ENCODE data around the gene CREBBP.
A peak's percentile ranks its signal among the peaks of the same experiment; 100 is the strongest.

The CREBBP gene

GRCh38 chr16:3824121-3824795 is 56.3 kb downstream of the CREBBP start:
- no peak for DNase-seq (ENCODE audit: low spot score)

GRCh38 chr16:3823427-3823826 is 57.1 kb downstream of the CREBBP start:
- DNase-seq (ENCODE audit: low spot score): no peak

GRCh38 chr16:3822366-3823045 is 58.0 kb downstream of the CREBBP start:
- peak; percentile 54 for DNase-seq (ENCODE audit: low spot score)

- no peak for DNase-seq (ENCODE audit: low spot score)
Observed at GRCh38 chr16:3821184-3821583, 59.3 kb downstream of the CREBBP start.

GRCh38 chr16:3819746-3820724 is 60.5 kb downstream of the CREBBP start:
- DNase-seq (ENCODE audit: low spot score): peak; percentile 79

- DNase-seq (ENCODE audit: low spot score): no peak
Observed at GRCh38 chr16:3819175-3819527, 61.4 kb downstream of the CREBBP start.

- no peak for DNase-seq (ENCODE audit: low spot score)
Observed at GRCh38 chr16:3816326-3816725, 64.2 kb downstream of the CREBBP start.

GRCh38 chr16:3814755-3815154 is 65.8 kb downstream of the CREBBP start:
- no peak for DNase-seq (ENCODE audit: low spot score)

- DNase-seq (ENCODE audit: low spot score): no peak
Observed at GRCh38 chr16:3812469-3813172, 67.9 kb downstream of the CREBBP start.

GRCh38 chr16:3810818-3811217 is 69.7 kb downstream of the CREBBP start:
- DNase-seq (ENCODE audit: low spot score): no peak

GRCh38 chr16:3810198-3810664 is 70.3 kb downstream of the CREBBP start:
- DNase-seq (ENCODE audit: low spot score): no peak

- no peak for DNase-seq (ENCODE audit: low spot score)
Observed at GRCh38 chr16:3808308-3809063, 72.0 kb downstream of the CREBBP start.

- DNase-seq (ENCODE audit: low spot score): no peak
Observed at GRCh38 chr16:3807425-3808123, 72.9 kb downstream of the CREBBP start.

- DNase-seq (ENCODE audit: low spot score): no peak
Observed at GRCh38 chr16:3804426-3805016, 76.0 kb downstream of the CREBBP start.

GRCh38 chr16:3800477-3801270 is 79.8 kb downstream of the CREBBP start:
- DNase-seq (ENCODE audit: low spot score): no peak

- no peak for DNase-seq (ENCODE audit: low spot score)
Observed at GRCh38 chr16:3800019-3800418, 80.5 kb downstream of the CREBBP start.

GRCh38 chr16:3799354-3799753 is 81.2 kb downstream of the CREBBP start:
- no peak for DNase-seq (ENCODE audit: low spot score)

- no peak for DNase-seq (ENCODE audit: low spot score)
Observed at GRCh38 chr16:3798838-3799237, 81.7 kb downstream of the CREBBP start.

All from AG20443 (cell line).